NK-92 (cell line): ENCODE measurements around the gene NUB1.

ENCODE experiments used
- DNase-seq: peaks from one replicate; lab custom pipeline; 2025; ENCODE audit not compliant: unreplicated experiment; lab: John Stamatoyannopoulos, UW

Gene NUB1

GRCh38 chr7:151422212-151422611, 80.6 kb downstream of the NUB1 start:
- DNase-seq = no peak

GRCh38 chr7:151423226-151423625, 81.6 kb downstream of the NUB1 start:
- no peak for DNase-seq

- DNase-seq = no peak
Measured at GRCh38 chr7:151423936-151424335, 82.3 kb downstream of the NUB1 start.

DNA sequence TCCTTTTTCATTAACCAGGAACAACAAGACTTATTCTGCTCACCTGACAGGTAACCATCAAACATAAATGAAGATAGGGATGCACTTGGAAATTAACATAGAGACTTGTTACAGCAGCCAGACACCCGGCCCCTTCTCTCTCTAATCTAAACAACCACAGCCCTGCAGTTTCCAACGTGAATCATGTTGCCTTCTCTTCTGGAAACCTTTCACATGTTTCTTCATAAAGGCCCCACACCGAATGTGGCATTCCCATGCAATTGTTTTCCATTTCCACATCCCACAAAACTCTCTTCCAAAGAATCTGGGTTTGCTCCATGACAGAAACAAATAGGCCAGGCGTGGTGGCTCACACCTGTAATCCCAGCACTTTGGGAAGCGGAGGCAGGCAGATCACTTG, 83.2 kb downstream of the NUB1 start:
- DNase-seq = no peak

DNA sequence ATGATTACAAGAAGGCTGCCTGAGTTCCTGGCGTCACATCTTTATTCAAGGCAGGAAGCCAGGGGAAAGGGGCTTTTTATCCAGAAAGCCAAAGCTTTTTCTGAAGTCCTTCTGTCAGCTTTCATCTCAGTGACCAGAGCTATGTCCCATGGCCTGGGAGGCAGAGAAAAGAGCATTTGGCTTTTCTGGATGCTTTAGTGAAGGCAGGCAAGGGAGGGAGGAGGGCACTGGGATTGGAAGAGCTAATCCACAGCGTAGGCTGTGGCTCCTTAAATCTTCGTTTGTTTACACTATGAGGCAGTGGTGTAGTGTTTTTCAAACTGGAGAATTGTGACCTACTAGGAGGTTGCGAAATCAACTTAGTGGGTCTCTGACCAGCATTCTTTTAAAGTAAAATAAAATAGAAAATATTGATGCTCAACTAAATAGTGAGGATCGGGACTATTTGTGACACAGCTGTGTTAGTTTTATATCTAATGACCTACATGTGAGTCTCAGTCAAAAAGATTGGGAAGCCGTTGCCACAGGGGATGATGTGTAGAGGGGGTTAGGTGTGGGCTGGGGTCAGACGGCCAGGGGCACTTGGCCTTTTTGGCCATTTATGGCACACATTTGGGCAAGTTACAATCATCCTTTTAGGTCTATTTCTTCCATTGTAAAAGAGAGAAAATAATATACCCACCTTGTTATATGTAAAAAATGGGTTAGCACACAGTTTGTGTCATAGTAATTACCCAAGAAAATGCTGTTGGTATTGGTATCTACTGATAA, 84.2 kb downstream of the NUB1 start:
- no peak for DNase-seq

DNA sequence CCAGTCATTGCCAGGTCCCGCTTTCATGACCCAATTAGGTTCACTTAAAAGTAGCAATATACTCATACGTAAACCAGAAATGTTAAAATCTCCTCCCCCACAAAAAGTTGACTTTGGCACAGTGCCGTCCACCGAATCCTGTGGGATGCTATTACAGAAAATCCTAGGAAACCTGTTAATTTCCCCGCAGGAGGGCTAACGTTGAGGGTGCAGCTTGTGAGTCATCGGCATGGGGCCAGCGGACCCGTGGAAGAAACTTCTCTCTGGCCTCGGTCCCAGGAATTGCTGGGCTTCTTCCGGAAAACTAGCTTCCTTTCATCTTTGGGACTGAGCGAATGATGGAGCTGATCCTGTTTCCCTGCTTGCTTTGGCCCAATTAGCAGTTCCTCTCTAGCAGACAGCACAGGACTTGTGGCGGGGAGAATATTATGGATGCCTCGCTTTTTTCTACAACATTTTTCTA, 84.9 kb downstream of the NUB1 start:
- DNase-seq = no peak

GRCh38 chr7:151426904-151427704, 85.5 kb downstream of the NUB1 start:
- DNase-seq = no peak

- no peak for DNase-seq
Measured at GRCh38 chr7:151427705-151428377, 86.2 kb downstream of the NUB1 start.
